Measurements from ENCODE around the gene CCDC102B.

Gene CCDC102B

GRCh38 chr18:68837665-68838451, 40.0 kb downstream of the CCDC102B start:
- H3K27ac ChIP-seq = peak overlapping the region; percentile 20; the same call in 1 of the 2 replicates
- no peaks in the 10 kb centered on the region for H3K9me3 ChIP-seq (ENCODE audit: low read depth, low read length)
- H3K36me3 ChIP-seq (ENCODE audit: insufficient read depth, low read length) = no peaks in the 10 kb centered on the region
- no peak overlapping the region for H3K4me3 ChIP-seq
- DNase-seq (ENCODE audit: low read depth, low spot score) = no peak
- TF ChIP-seq EZH2 (IDR thresholded peaks at IDR 0.05) = no peak
- TF ChIP-seq POLR2AphosphoS5 (IDR thresholded peaks at IDR 0.05; ENCODE audit: borderline replicate concordance, low read depth, low read length) = no peak
- TF ChIP-seq FOXP2 (optimal IDR thresholded peaks at IDR 0.05; ENCODE audit: control extremely low read depth, extremely low read length, insufficient read depth) = no peak
- H3K9ac ChIP-seq (ENCODE audit: insufficient read length) = no peak overlapping the region

GRCh38 chr18:68839701-68840100, 41.8 kb downstream of the CCDC102B start:
- Histone ChIP-seq H3K9ac (ENCODE audit: insufficient read length) (no peak overlapping the region), H3K36me3 (ENCODE audit: insufficient read depth, low read length) (no peaks in the 10 kb centered on the region), H3K9me3 (ENCODE audit: low read depth, low read length) (no peaks in the 10 kb centered on the region), H3K27ac (no peak overlapping the region), H3K4me3 (no peak overlapping the region)
- TF ChIP-seq POLR2AphosphoS5 (IDR thresholded peaks at IDR 0.05; ENCODE audit: borderline replicate concordance, low read depth, low read length) (no peak), EZH2 (IDR thresholded peaks at IDR 0.05) (no peak), FOXP2 (optimal IDR thresholded peaks at IDR 0.05; ENCODE audit: control extremely low read depth, extremely low read length, insufficient read depth) (no peak)
- DNase-seq (ENCODE audit: low read depth, low spot score) = no peak

- H3K4me3 ChIP-seq = peak overlapping the region; percentile 3; the same call in 1 of the 2 replicates
- no peak for TF ChIP-seq POLR2AphosphoS5 (IDR thresholded peaks at IDR 0.05; ENCODE audit: borderline replicate concordance, low read depth, low read length)
- TF ChIP-seq FOXP2 (optimal IDR thresholded peaks at IDR 0.05; ENCODE audit: control extremely low read depth, extremely low read length, insufficient read depth) = no peak
- no peak for TF ChIP-seq EZH2 (IDR thresholded peaks at IDR 0.05)
- no peaks in the 10 kb centered on the region for H3K9me3 ChIP-seq (ENCODE audit: low read depth, low read length)
- H3K27ac ChIP-seq = peak overlapping the region; percentile 48
- peak; percentile 28 for DNase-seq (ENCODE audit: low read depth, low spot score)
- H3K36me3 ChIP-seq (ENCODE audit: insufficient read depth, low read length) = no peaks in the 10 kb centered on the region
- no peak overlapping the region for H3K9ac ChIP-seq (ENCODE audit: insufficient read length)
Observed at GRCh38 chr18:68840554-68841263, 42.8 kb downstream of the CCDC102B start.

GRCh38 chr18:68841301-68841700, 43.4 kb downstream of the CCDC102B start:
- peak overlapping the region; percentile 48 for H3K27ac ChIP-seq
- H3K9me3 ChIP-seq (ENCODE audit: low read depth, low read length) = no peaks in the 10 kb centered on the region
- no peak for TF ChIP-seq POLR2AphosphoS5 (IDR thresholded peaks at IDR 0.05; ENCODE audit: borderline replicate concordance, low read depth, low read length)
- no peak for TF ChIP-seq FOXP2 (optimal IDR thresholded peaks at IDR 0.05; ENCODE audit: control extremely low read depth, extremely low read length, insufficient read depth)
- no peak for TF ChIP-seq EZH2 (IDR thresholded peaks at IDR 0.05)
- no peaks in the 10 kb centered on the region for H3K36me3 ChIP-seq (ENCODE audit: insufficient read depth, low read length)
- H3K4me3 ChIP-seq = peak overlapping the region; percentile 3; the same call in 1 of the 2 replicates
- no peak for DNase-seq (ENCODE audit: low read depth, low spot score)
- H3K9ac ChIP-seq (ENCODE audit: insufficient read length) = no peak overlapping the region

GRCh38 chr18:68842951-68843350, 45.1 kb downstream of the CCDC102B start:
- no peaks in the 10 kb centered on the region for H3K36me3 ChIP-seq (ENCODE audit: insufficient read depth, low read length)
- H3K27ac ChIP-seq = no peak overlapping the region
- H3K4me3 ChIP-seq = no peak overlapping the region
- no peaks in the 10 kb centered on the region for H3K9me3 ChIP-seq (ENCODE audit: low read depth, low read length)
- TF ChIP-seq POLR2AphosphoS5 (IDR thresholded peaks at IDR 0.05; ENCODE audit: borderline replicate concordance, low read depth, low read length) (no peak), EZH2 (IDR thresholded peaks at IDR 0.05) (no peak), FOXP2 (optimal IDR thresholded peaks at IDR 0.05; ENCODE audit: control extremely low read depth, extremely low read length, insufficient read depth) (no peak)
- DNase-seq (ENCODE audit: low read depth, low spot score) = no peak
- no peak overlapping the region for H3K9ac ChIP-seq (ENCODE audit: insufficient read length)

- Histone ChIP-seq H3K9me3 (ENCODE audit: low read depth, low read length) (no peaks in the 10 kb centered on the region), H3K27ac (no peak overlapping the region), H3K9ac (ENCODE audit: insufficient read length) (no peak overlapping the region), H3K4me3 (no peak overlapping the region), H3K36me3 (ENCODE audit: insufficient read depth, low read length) (no peaks in the 10 kb centered on the region)
- TF ChIP-seq EZH2 (IDR thresholded peaks at IDR 0.05) (no peak), FOXP2 (optimal IDR thresholded peaks at IDR 0.05; ENCODE audit: control extremely low read depth, extremely low read length, insufficient read depth) (no peak), POLR2AphosphoS5 (IDR thresholded peaks at IDR 0.05; ENCODE audit: borderline replicate concordance, low read depth, low read length) (no peak)
- no peak for DNase-seq (ENCODE audit: low read depth, low spot score)
Observed at GRCh38 chr18:68843473-68844089, 45.7 kb downstream of the CCDC102B start.

- no peaks in the 10 kb centered on the region for H3K36me3 ChIP-seq (ENCODE audit: insufficient read depth, low read length)
- H3K27ac ChIP-seq = no peak overlapping the region
- no peaks in the 10 kb centered on the region for H3K9me3 ChIP-seq (ENCODE audit: low read depth, low read length)
- TF ChIP-seq EZH2 (IDR thresholded peaks at IDR 0.05) = no peak
- no peak for TF ChIP-seq POLR2AphosphoS5 (IDR thresholded peaks at IDR 0.05; ENCODE audit: borderline replicate concordance, low read depth, low read length)
- no peak for TF ChIP-seq FOXP2 (optimal IDR thresholded peaks at IDR 0.05; ENCODE audit: control extremely low read depth, extremely low read length, insufficient read depth)
- H3K4me3 ChIP-seq = no peak overlapping the region
- H3K9ac ChIP-seq (ENCODE audit: insufficient read length) = no peak overlapping the region
- DNase-seq (ENCODE audit: low read depth, low spot score) = peak; percentile 42
Observed at GRCh38 chr18:68847219-68847837, 49.4 kb downstream of the CCDC102B start.

GRCh38 chr18:68848242-68848641, 50.4 kb downstream of the CCDC102B start:
- Histone ChIP-seq H3K9me3 (ENCODE audit: low read depth, low read length) (no peaks in the 10 kb centered on the region), H3K9ac (ENCODE audit: insufficient read length) (no peak overlapping the region), H3K4me3 (no peak overlapping the region), H3K36me3 (ENCODE audit: insufficient read depth, low read length) (no peaks in the 10 kb centered on the region), H3K27ac (no peak overlapping the region)
- no peak for TF ChIP-seq EZH2 (IDR thresholded peaks at IDR 0.05)
- no peak; the same call in 1 of the 2 replicates for TF ChIP-seq POLR2AphosphoS5 (IDR thresholded peaks at IDR 0.05; ENCODE audit: borderline replicate concordance, low read depth, low read length)
- no peak for TF ChIP-seq FOXP2 (optimal IDR thresholded peaks at IDR 0.05; ENCODE audit: control extremely low read depth, extremely low read length, insufficient read depth)
- DNase-seq (ENCODE audit: low read depth, low spot score) = peak; percentile 50

Data from SK-N-MC (cell line).